Fibroblast of skin of left quadriceps (primary cell): ENCODE results near the gene CHD8.
"Not testable (repeated sequence)": the region's sequence is repeated elsewhere in the genome, so short reads cannot be mapped to it uniquely, and the experiment has no call there.

ENCODE experiments used
- DNase-seq, 2 experiments: peaks; one replicate each; pipeline ENCODE4 v3.0.0-alpha.2; 2013; ENCODE audit warnings: low read depth in 2 of 2

CHD8 gene

GRCh38 chr14:21455912-21456667, at the start of gene CHD8:
Gene CHD8, minus strand, starts transcription at chr14:21456123. Its CDS starts 24,480 bp downstream, at chr14:21431643.
- peak; percentile 100 for DNase-seq

- no peak for DNase-seq
These were observed 49.2 kb upstream of the CHD8 start for GRCh38 chr14:21505012-21505553.

- no peak for DNase-seq
These were observed 47.5 kb upstream of the CHD8 start for GRCh38 chr14:21503376-21503775.

- no peak for DNase-seq
These were observed 45.6 kb upstream of the CHD8 start for GRCh38 chr14:21501568-21501967.

GRCh38 chr14:21498540-21499526, 42.9 kb upstream of the CHD8 start:
- no peak for DNase-seq

- no peak for DNase-seq
These were observed 40.5 kb upstream of the CHD8 start for GRCh38 chr14:21496453-21496852.

- no peak for DNase-seq
These were observed 39.2 kb upstream of the CHD8 start for GRCh38 chr14:21494902-21495762.

- peak; percentile 60 to 62 for DNase-seq
These were observed 30.7 kb upstream of the CHD8 start for GRCh38 chr14:21486640-21487087.

- peak; percentile 97 for DNase-seq
These were observed 21.2 kb upstream of the CHD8 start, which contains the start of the genes RAB2B and TOX4 for GRCh38 chr14:21476925-21477681. Gene RAB2B, minus strand, starts transcription at chr14:21476959. Its CDS starts 87 bp downstream, at chr14:21476872. Gene TOX4, plus strand, starts transcription at chr14:21477195. Its CDS starts 84 bp downstream, at chr14:21477279.

- peak in 1 of 2 experiments; percentile 28 for DNase-seq
These were observed 20.6 kb upstream of the CHD8 start for GRCh38 chr14:21476523-21476924.

GRCh38 chr14:21475767-21476522, 20.0 kb upstream of the CHD8 start:
- DNase-seq = no peak

- peak; percentile 91 to 92 for DNase-seq
These were observed 11.7 kb upstream of the CHD8 start for GRCh38 chr14:21467616-21468015.

- DNase-seq = no peak
These were observed 371 bp downstream of the CHD8 start for GRCh38 chr14:21455592-21455911.

- no peak for DNase-seq
These were observed 929 bp downstream of the CHD8 start for GRCh38 chr14:21454843-21455544.

GRCh38 chr14:21449899-21450216, 6.1 kb downstream of the CHD8 start:
- DNase-seq = no peak

GRCh38 chr14:21442657-21443056, 13.3 kb downstream of the CHD8 start:
- not testable (repeated sequence) for DNase-seq

GRCh38 chr14:21440859-21441258, 15.1 kb downstream of the CHD8 start:
- DNase-seq = no peak

GRCh38 chr14:21437063-21437901, 18.6 kb downstream of the CHD8 start:
- DNase-seq = peak; percentile 100
